Measurements from ENCODE around the gene ZNF384.

DNA sequence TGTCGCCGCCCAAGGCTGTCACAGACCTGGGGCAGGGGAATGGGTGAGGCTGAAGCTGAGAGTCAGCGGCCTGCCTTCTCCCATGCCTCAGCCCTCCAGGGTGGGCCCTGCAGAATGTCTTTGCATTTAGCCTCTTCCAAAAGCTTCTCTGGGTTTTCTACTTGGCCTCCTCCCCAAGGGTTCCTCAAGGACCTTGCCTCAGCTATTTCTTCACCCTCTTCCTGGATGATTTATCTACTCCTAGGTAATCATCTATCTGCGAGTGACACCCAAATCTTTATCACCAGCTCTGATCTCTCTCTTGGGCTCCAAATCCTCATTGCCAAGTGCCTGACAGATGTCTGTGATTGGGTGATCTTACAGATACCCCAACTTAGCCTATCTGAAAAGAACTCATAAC, 48.7 kb downstream of the ZNF384 start:
- TF ChIP-seq, protein P1, sequence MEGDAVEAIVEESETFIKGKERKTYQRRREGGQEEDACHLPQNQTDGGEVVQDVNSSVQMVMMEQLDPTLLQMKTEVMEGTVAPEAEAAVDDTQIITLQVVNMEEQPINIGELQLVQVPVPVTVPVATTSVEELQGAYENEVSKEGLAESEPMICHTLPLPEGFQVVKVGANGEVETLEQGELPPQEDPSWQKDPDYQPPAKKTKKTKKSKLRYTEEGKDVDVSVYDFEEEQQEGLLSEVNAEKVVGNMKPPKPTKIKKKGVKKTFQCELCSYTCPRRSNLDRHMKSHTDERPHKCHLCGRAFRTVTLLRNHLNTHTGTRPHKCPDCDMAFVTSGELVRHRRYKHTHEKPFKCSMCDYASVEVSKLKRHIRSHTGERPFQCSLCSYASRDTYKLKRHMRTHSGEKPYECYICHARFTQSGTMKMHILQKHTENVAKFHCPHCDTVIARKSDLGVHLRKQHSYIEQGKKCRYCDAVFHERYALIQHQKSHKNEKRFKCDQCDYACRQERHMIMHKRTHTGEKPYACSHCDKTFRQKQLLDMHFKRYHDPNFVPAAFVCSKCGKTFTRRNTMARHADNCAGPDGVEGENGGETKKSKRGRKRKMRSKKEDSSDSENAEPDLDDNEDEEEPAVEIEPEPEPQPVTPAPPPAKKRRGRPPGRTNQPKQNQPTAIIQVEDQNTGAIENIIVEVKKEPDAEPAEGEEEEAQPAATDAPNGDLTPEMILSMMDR (conservative IDR thresholded peaks at IDR 0.05; ENCODE audit: low read length): no peak
- TF ChIP-seq EZH2phosphoT487 (IDR thresholded peaks at IDR 0.05; ENCODE audit: borderline replicate concordance, low read depth, low read length): no peak

Data from OCI-LY7 (cell line).